MCF 10A (cell line): ENCODE data around the gene P4HA1. TPM values are rescaled to one million over a fixed set of nuclear protein-coding genes. Genes with fewer than 3 reads are reported as not detected.

Source experiments
- BruUV-seq: library from RNA; stranded (reverse); fragments of 400-500 nt; replicated peaks from 2 replicates; lab custom pipeline; 2021; lab: Mats Ljungman, UMichigan
- CTCF ChIA-PET: fragments of 300-600 bp; sonication (Branson Sonifier 250); formaldehyde crosslinking; extraction: SDS; loops from one replicate; lab custom pipeline; 2021; ENCODE audit warnings: antibody characterized with exemption, inconsistent platforms; lab: Yijun Ruan, JAX
- POLR2A ChIA-PET: fragments of 300-600, 350-650 bp; sonication (Branson Sonifier 250); formaldehyde crosslinking; extraction: SDS; loops from one replicate; lab custom pipeline; 2020; ENCODE audit warnings: antibody characterized with exemption, inconsistent platforms; lab: Yijun Ruan, JAX
- DNase-seq: peaks from one replicate; pipeline ENCODE4 v3.0.0-alpha.2; 2018; ENCODE audit not compliant: unreplicated experiment
- H3K27ac Mint-ChIP-seq: one replicate; pipeline ENCODE4 v1.8.0; 2022; ENCODE audit warnings: mild to moderate bottlenecking, low read depth, mixed read lengths; ENCODE audit not compliant: unreplicated experiment
- H3K27me3 Mint-ChIP-seq: one replicate; pipeline ENCODE4 v1.8.0; 2022; ENCODE audit warnings: mixed read lengths; ENCODE audit not compliant: insufficient read depth, unreplicated experiment
- H3K36me3 Mint-ChIP-seq: one replicate; pipeline ENCODE4 v1.8.0; 2022; ENCODE audit warnings: mild to moderate bottlenecking, moderate library complexity, mixed read lengths; ENCODE audit not compliant: insufficient read depth, unreplicated experiment
- H3K4me1 Mint-ChIP-seq: one replicate; pipeline ENCODE4 v1.8.0; 2022; ENCODE audit warnings: mixed read lengths; ENCODE audit not compliant: insufficient read depth, unreplicated experiment
- H3K4me3 Mint-ChIP-seq: one replicate; pipeline ENCODE4 v1.8.0; 2022; ENCODE audit warnings: mild to moderate bottlenecking, moderate library complexity, mixed read lengths; ENCODE audit not compliant: unreplicated experiment
- H3K9me3 Mint-ChIP-seq: one replicate; pipeline ENCODE4 v1.8.0; 2022; ENCODE audit warnings: mixed read lengths; ENCODE audit not compliant: unreplicated experiment
- intact Hi-C: fragments of 100-400 bp; cut with micrococcal nuclease; formaldehyde crosslinking; loops from 2 replicates; pipeline ENCODE4 v1.14.1; 2022
- total RNA-seq: library from RNA; stranded (reverse); gene quantifications from 2 replicates; pipeline ENCODE4 v1.2.3, GENCODE V29; 2022
- TF ChIP-seq, protein P1 (sequence below): fragments of 200-600 bp; IDR thresholded peaks from one replicate; pipeline ENCODE4 v1.8.0; 2022; ENCODE audit warnings: antibody characterized with exemption, mild to moderate bottlenecking; ENCODE audit not compliant: unreplicated experiment

The P4HA1 gene
- total RNA-seq, 1 experiment from 2014 or later, result 23.9 TPM

DNA sequence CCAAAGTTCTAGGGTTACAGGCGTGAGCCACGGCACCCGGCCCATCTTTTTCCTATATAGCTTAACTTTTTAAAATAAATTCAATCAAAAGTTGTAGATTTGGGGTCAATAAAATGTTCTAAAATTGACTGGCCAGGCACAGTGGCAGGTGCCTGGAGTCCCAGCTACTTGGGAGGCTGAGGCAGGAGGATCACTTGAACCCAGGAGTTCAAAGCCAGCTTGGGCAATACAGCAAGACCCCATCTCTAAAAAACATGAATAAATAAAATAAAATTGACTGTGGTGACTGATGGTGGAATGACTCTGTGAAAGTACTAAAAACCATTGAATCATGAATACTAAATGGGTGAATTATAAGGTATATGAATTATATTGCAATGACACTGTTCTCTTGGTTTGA is 20.8 kb downstream of the P4HA1 start:
- intact Hi-C loops, result no loop called here
- TF ChIP-seq, protein P1, sequence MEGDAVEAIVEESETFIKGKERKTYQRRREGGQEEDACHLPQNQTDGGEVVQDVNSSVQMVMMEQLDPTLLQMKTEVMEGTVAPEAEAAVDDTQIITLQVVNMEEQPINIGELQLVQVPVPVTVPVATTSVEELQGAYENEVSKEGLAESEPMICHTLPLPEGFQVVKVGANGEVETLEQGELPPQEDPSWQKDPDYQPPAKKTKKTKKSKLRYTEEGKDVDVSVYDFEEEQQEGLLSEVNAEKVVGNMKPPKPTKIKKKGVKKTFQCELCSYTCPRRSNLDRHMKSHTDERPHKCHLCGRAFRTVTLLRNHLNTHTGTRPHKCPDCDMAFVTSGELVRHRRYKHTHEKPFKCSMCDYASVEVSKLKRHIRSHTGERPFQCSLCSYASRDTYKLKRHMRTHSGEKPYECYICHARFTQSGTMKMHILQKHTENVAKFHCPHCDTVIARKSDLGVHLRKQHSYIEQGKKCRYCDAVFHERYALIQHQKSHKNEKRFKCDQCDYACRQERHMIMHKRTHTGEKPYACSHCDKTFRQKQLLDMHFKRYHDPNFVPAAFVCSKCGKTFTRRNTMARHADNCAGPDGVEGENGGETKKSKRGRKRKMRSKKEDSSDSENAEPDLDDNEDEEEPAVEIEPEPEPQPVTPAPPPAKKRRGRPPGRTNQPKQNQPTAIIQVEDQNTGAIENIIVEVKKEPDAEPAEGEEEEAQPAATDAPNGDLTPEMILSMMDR, result no peak
- H3K4me1 Mint-ChIP-seq, result peaks cover 10% of the 10 kb centered on the region
- H3K36me3 Mint-ChIP-seq, result peaks cover 28% of the 10 kb centered on the region
- ChIA-PET CTCF (interaction anchor here (0.7 to 0.8 kb wide), 2 partner anchors 242 to 1506 kb away, joined by 3 read pairs; no protein-coding TSS in a partner anchor), POLR2A (interaction anchor here (0.7 to 4.9 kb wide), 5 partner anchors 9 to 93 kb away, joined by 3 to 52 read pairs (median 3); no protein-coding TSS in a partner anchor)
- DNase-seq, result no peak
- H3K27ac Mint-ChIP-seq, result no peak overlapping the region
- no peak overlapping the region for H3K4me3 Mint-ChIP-seq
- BruUV-seq, result no TSS peak
- no peaks in the 10 kb centered on the region for H3K27me3 Mint-ChIP-seq
- H3K9me3 Mint-ChIP-seq, result no peaks in the 10 kb centered on the region

DNA sequence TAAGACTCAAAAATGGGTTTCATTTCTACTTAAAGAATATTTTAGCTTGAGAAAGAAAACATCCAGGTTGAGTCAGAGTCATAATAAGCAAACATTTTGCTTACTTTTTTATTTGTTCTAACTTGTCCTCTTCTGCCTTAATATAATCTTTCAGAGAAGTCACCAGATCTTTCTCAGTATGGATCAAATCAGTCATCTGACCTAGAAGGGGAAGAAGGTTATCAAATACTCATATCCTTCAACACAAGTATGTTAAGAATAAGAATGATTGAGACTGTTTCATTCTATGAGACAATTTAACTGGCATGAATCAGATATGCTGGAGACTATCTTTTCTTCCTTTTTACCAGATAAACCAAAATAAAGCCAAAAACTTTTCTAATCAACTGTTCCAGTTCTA is 23.0 kb downstream of the P4HA1 start:
- TF ChIP-seq, protein P1, result no peak
- Mint-ChIP-seq H3K4me3 (no peak overlapping the region), H3K27ac (no peak overlapping the region), H3K36me3 (peaks cover 39% of the 10 kb centered on the region), H3K27me3 (no peaks in the 10 kb centered on the region), H3K4me1 (peaks cover 10% of the 10 kb centered on the region), H3K9me3 (no peaks in the 10 kb centered on the region)
- ChIA-PET CTCF (interaction anchor here (1.9 kb wide), 1 partner anchor 12 kb away, joined by 11 read pairs; no protein-coding TSS in a partner anchor), POLR2A (no interaction called here)
- intact Hi-C loops, result no loop called here
- no TSS peak for BruUV-seq
- DNase-seq, result no peak

DNA sequence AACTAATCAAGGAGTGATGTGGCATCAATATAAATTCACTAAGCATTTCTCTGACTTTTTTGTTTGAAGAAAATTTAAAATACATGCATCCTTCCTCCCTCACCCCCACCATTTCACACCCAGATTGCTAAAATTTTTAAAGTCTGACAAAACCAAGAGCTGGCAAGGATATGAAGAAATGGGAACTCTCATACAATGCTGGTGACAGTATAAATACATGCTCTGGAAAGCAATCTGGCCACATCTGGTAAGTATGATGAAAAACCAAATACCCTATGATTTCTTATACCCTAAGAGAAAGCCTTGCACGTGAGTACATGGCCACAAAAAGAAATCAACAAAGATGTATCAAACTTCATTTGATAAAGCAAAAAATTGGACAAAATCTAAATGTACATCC is 31.2 kb downstream of the P4HA1 start:
- H3K27me3 Mint-ChIP-seq, result no peaks in the 10 kb centered on the region
- intact Hi-C loops, result loop anchor here (10.0 kb wide), 1 partner anchor 441 kb away; the partner anchor contains the start of gene MICU1
- POLR2A ChIA-PET, result interaction anchor here (2.0 kb wide), 1 partner anchor 12 kb away, joined by 9 read pairs; no protein-coding TSS in a partner anchor
- peaks cover 37% of the 10 kb centered on the region for H3K36me3 Mint-ChIP-seq
- CTCF ChIA-PET, result no interaction called here
- peaks cover 5% of the 10 kb centered on the region for H3K4me1 Mint-ChIP-seq
- no peak for DNase-seq
- BruUV-seq, result no TSS peak
- no peaks in the 10 kb centered on the region for H3K9me3 Mint-ChIP-seq
- no peak overlapping the region for H3K4me3 Mint-ChIP-seq
- TF ChIP-seq, protein P1, result no peak
- no peak overlapping the region for H3K27ac Mint-ChIP-seq

DNA sequence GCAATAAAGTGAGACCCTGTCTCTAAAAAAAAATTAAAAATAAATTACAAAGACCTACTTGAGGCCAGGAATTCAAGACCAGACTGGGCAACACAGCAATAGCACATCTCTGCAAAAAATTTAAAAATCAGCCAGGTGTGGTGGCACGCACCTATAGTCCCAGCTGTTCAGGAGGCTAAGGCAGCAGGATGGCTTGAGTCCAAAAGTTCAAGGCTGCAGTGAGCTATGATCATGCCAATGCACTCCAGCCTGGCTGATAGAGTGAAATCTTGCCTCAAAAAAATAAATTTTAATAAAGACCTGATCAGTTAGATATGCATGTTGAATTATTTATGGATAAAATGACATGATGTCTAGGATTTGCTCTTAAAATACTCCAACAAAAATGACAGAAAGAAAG is 34.9 kb downstream of the P4HA1 start:
- Mint-ChIP-seq H3K27ac (no peak overlapping the region), H3K4me1 (peaks cover 5% of the 10 kb centered on the region), H3K36me3 (peaks cover 34% of the 10 kb centered on the region), H3K4me3 (no peak overlapping the region), H3K9me3 (no peaks in the 10 kb centered on the region), H3K27me3 (no peaks in the 10 kb centered on the region)
- intact Hi-C loops, result loop anchor here (1.0 to 10.0 kb wide), 5 partner anchors 186 to 697 kb away; partner anchors contain the start of gene MICU1
- DNase-seq, result no peak
- CTCF ChIA-PET, result interaction anchor here (0.7 to 1.5 kb wide), 19 partner anchors 9 to 698 kb away, joined by 3 to 11 read pairs (median 4); no protein-coding TSS in a partner anchor
- no TSS peak for BruUV-seq
- POLR2A ChIA-PET, result interaction anchor here (0.6 to 1.2 kb wide), 8 partner anchors 10 to 1064 kb away, joined by 3 to 6 read pairs (median 3); no protein-coding TSS in a partner anchor
- TF ChIP-seq, protein P1, result no peak
